SW 1271 (cell line): ENCODE data around the gene WDFY4.

Experiments
- DNase-seq, 2 experiments: peaks; one replicate each; lab custom pipeline; 2025; lab: John Stamatoyannopoulos, UW

Gene WDFY4

DNA sequence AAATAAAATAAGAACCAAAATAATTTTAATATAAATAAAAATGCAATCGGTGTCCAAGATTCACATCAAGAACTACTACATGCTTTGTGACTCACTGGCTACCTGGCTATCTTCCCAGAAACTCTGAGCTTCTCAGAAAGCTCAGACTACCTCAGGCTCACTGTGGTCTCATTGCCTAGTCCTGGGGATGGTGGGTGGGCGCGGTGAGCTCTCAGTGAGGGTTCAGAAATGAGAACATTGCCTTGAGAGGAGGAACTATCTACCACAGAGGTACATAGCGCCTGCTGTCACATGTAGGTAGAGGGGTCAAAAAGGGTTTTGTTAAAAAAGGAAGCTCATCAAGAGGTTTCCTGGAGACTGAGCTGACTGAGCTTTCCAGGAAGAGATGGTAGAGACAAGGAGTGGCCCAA lies 108.0 kb downstream of the WDFY4 start:
- DNase-seq: no peak

DNA sequence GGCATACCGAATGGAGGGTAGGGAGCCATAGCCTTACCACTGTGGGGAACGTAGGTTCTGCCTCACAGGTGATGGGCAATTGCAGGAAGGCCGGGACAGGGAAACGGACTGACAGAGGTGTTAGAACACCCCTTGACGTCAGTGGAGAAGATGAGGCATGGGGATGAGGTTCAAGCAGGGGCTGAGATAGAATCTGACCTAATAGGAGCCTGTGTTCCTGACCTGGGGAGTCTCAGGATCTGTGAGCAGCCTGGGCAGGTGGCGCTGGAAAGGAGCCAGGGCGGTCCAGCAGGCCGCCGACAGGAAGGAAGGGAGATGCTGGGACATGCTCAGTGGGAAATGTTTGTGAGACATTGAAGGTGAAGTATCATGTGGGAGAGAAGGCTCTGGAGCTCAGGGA lies 109.4 kb downstream of the WDFY4 start:
- no peak for DNase-seq

GRCh38 chr10:48796713-48797245 lies 112.1 kb downstream of the WDFY4 start:
- no peak for DNase-seq

DNA sequence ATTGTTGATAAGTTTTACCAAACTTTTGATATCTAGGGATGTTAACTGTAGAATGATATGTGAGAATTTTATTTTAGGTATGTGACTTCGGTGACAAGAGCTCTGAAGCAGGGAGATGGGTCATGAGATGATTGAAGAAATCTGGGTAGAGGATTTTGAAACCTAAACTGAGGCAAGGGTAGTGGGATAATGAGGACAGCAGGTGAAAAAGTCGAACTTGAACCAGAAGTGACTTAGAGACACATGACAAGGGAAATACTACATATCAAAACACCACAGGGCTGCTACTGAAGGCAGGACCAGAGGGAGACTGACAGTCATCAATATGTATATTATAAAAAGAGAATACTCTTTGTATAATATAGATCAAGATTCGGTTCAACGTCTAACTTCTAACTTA lies 113.2 kb downstream of the WDFY4 start:
- DNase-seq: no peak

DNA sequence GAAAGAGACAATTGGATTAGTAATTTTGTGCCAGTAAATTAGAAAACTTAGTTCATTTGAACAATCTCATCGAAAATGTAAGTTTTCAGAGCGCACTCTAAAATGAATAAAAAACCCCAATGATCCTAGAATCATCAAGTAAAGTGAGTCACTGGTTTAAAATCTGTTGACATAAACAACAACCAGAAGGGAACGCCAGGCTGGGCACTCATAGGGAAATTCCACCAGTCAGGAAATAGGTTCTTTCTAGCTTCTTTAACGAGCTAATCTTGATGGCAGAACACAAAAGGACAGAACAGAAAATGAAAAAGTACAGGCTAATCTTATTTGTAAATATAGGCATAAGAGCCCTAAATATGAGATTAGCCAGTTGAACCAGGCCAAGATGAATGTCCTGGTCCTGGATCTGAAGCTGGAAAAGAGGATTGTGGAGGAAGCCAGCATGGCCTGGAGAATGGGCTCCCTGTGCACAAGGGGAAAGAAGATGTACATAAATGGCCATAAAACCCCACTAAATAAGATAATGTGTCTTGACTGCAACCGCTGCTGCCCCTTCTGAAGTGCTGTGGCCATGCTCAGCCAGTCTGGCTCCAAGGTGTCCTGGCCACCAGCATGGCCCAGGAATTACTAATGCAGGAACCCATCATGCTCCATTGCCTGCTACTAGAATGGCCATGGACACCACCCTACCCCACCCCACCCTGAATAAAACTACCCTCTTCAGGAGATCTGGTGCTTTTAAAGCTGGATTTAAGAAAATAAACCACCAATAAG lies 114.0 kb downstream of the WDFY4 start:
- no peak for DNase-seq

DNA sequence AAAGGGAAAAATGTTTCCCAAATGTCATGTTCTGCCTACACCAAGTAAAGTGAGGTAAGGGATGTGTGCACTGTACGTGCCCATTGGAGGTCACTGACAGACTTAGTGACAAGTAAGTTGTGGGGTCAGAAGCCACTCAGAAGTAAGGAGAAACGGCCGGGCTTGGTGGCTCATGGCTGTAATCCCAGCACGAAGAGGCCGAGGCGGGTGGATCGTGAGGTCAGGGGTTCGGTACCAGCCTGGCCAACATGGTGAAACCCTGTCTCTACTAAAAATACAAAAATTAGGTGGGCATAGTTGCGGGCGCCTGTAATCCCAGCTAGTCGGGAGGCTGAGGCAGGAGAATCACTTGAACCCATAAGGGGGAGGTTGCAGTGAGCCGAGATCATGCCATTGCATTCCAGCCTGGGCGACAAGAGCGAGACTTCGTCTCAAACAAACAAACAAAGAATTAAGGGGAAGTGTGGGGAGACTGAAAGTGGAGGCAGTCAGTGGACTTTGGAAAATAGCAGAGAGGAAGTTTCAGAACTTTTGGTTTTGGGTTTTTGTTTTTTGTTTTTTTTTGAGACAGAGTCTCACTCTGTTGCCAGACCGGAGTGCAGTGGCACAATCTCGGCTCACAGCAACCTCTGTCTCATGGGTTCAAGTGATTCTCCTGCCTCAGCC lies 114.8 kb downstream of the WDFY4 start:
- no peak for DNase-seq

GRCh38 chr10:48800007-48800675 lies 115.5 kb downstream of the WDFY4 start:
- DNase-seq: no peak

DNA sequence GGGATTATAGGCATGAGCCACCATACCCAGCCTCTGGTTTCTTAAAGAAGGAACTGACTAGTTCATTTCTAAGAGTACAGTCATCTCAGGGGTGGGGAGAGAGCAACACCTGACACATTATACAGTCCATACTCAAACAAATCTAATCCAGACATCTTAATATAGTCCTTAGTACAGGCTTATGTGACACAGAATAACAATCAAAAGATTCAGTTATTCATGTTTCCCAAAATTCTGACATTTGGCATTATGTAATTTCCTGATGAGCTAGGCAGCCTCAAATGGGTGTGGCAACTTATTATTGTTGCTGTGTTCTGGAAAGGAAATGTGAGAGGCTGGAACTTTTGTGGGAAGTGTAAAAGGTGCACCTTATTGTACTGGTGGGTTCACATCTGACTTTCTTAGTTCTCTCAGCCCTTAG lies 116.3 kb downstream of the WDFY4 start:
- DNase-seq: no peak

- no peak for DNase-seq
Observed at GRCh38 chr10:48802611-48803071, 118.0 kb downstream of the WDFY4 start.

GRCh38 chr10:48803801-48804584 lies 119.3 kb downstream of the WDFY4 start:
- DNase-seq: no peak

- no peak for DNase-seq
Observed at GRCh38 chr10:48804740-48805182, 120.1 kb downstream of the WDFY4 start.

DNA sequence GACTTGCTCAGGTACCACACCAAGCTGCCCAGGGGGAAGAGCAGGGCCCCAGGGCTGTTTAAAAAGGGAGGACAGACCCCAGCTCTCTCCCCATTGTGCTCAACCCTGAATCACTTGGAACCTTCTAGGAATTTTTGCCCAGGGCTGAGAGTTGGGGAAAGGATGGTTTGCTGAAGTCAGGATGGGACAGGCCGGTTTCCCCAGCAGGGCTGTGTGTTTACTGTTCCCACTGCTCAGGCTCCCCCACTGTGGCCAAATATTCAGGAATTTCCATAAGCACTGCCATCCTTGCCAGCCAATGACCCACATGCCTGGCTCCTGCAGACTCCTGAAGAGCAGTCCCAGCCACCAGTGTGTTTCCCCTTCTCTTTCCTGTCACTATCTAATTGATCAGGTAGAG lies 120.7 kb downstream of the WDFY4 start:
- DNase-seq: no peak

DNA sequence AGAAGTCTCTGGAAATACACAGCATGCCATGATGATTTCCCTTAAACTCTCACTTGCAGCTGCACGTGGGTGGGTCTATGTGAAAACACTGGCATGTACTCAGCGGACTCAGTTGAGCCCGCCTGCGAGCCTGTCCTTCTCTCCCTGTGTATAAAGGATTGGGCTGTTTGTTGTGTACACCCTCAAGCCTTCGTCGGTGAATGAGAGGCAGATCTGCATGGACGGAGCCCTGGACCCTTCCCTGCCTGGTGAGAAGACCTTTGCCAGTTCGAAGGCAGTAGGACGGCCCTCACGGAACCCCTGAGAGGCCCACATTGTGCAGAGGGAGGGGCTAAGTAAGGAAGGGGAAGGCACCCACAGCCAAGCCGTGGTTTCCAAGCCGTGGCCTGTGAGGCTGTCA lies 121.2 kb downstream of the WDFY4 start:
- DNase-seq: no peak

- DNase-seq: no peak
Observed at GRCh38 chr10:48806342-48806741, 121.7 kb downstream of the WDFY4 start.

- no peak for DNase-seq
Observed at GRCh38 chr10:48807791-48808470, 123.3 kb downstream of the WDFY4 start.

DNA sequence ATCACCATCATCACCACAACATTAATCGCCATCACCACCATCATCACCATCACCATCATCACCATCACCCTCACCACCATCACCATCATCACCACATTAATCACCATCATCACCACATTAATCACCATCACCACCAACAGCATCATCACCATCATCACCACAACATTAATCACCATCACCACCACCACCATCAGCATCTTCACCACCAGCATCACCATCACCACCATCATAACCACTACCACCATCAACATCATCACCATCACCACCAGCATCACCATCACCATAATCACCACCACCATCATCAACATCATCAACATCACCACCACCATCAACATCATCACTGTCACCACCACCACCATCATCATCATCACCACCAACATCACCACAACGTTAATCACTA lies 124.6 kb downstream of the WDFY4 start:
- DNase-seq: no peak

DNA sequence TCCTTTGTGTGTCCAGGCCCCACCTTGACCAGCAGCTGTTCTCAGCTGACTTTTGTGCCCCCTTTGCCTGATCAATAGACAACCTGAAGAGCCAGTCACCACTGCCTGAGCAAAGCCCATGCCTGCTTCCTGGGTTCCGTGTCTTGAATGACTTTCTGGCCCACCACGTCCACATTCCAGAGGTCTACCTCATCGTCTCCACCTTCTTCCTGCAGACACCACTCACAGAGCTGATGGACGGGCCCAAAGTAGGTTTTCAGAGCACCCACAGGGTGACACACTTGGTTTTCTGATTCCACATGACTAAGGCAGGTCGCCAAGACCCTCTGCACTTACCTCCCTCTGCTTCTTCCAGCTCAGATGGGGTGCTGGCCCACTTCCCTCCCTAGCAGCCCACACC lies 126.8 kb downstream of the WDFY4 start:
- DNase-seq: no peak

GRCh38 chr10:48811917-48812316 lies 127.2 kb downstream of the WDFY4 start:
- DNase-seq: no peak

DNA sequence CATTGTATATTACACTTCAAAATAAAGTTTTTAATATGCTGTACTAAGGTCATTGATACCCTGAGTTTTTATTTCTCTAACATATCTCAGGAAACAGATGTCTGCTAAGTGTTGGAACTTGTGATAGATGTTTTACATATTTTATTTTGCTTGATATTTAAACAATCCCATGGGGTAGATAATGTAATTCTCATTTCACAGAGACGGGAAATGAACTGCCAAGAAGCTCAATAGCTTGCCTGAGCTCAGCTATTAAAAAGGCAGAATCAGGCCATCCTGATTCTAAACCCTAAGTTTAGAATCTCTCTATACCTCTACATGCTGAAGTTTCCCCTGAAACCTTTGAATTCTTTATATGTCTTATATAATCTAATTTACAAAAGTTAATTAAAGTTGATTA lies 128.6 kb downstream of the WDFY4 start:
- DNase-seq: no peak

GRCh38 chr10:48813825-48814224 lies 129.2 kb downstream of the WDFY4 start:
- no peak for DNase-seq

GRCh38 chr10:48814933-48815332 lies 130.3 kb downstream of the WDFY4 start:
- DNase-seq: no peak
